MM.1S (cell line): ENCODE measurements around the gene CDHR5.
"Not testable (repeated sequence)": the region's sequence is repeated elsewhere in the genome, so short reads cannot be mapped to it uniquely, and the experiment has no call there.

Experiments
- DNase-seq: peaks from one replicate; pipeline ENCODE4 v3.0.0-alpha.2; 2015
- H2AFZ ChIP-seq: fragments of 300-600 bp; sonication (generic); 2 replicates; pipeline ENCODE4 v1.6.0; 2016; ENCODE audit warnings: antibody characterized with exemption, low read length
- H3F3A ChIP-seq: fragments of 300-600 bp; sonication (generic); 2 replicates; pipeline ENCODE4 v1.6.1; 2016; ENCODE audit warnings: mild to moderate bottlenecking, antibody characterized with exemption, low read length, moderate library complexity, mixed read lengths; ENCODE audit not compliant: insufficient read depth
- H3K27ac ChIP-seq: fragments of 300-600 bp; sonication (generic); 2 replicates; pipeline ENCODE4 v1.5.1; 2016; ENCODE audit warnings: mild to moderate bottlenecking, low read length
- H3K27me3 ChIP-seq: fragments of 300-600 bp; sonication (generic); replicated peaks from 2 replicates; pipeline ENCODE4 v1.6.0; 2016; ENCODE audit warnings: low read length; ENCODE audit not compliant: insufficient read depth
- H3K36me3 ChIP-seq: fragments of 300-600 bp; sonication (generic); replicated peaks from 2 replicates; pipeline ENCODE4 v1.6.1; 2016; ENCODE audit warnings: mild to moderate bottlenecking, low read length, mixed read lengths; ENCODE audit not compliant: insufficient read depth
- H3K4me1 ChIP-seq: fragments of 300-600 bp; sonication (generic); 2 replicates; pipeline ENCODE4 v1.6.1; 2016; ENCODE audit warnings: low read length, mixed read lengths
- H3K4me2 ChIP-seq: fragments of 300-600 bp; sonication (generic); 2 replicates; pipeline ENCODE4 v1.6.0; 2016; ENCODE audit warnings: low read depth, low read length
- H3K4me3 ChIP-seq: fragments of 300-600 bp; sonication (generic); 2 replicates; pipeline ENCODE4 v1.5.1; 2016; ENCODE audit warnings: low read length, mixed read lengths
- H3K79me2 ChIP-seq: fragments of 300-600 bp; sonication (generic); 2 replicates; pipeline ENCODE4 v1.6.1; 2016; ENCODE audit warnings: mixed run types, low read length, mixed read lengths
- H3K9ac ChIP-seq: fragments of 300-600 bp; sonication (generic); 2 replicates; pipeline ENCODE4 v1.6.1; 2016; ENCODE audit warnings: low read length, mixed read lengths
- H3K9me2 ChIP-seq: fragments of 300-600 bp; sonication (generic); replicated peaks from 2 replicates; pipeline ENCODE4 v1.6.1; 2016; ENCODE audit warnings: mild to moderate bottlenecking, low read length, mixed read lengths; ENCODE audit not compliant: insufficient read depth
- H3K9me3 ChIP-seq: fragments of 300-600 bp; sonication (generic); replicated peaks from 2 replicates; pipeline ENCODE4 v1.6.1; 2016; ENCODE audit warnings: mild to moderate bottlenecking, low read length, mixed read lengths; ENCODE audit not compliant: insufficient read depth
- H4K20me1 ChIP-seq: fragments of 300-600 bp; sonication (generic); 2 replicates; pipeline ENCODE4 v1.6.1; 2016; ENCODE audit warnings: mild to moderate bottlenecking, low read length, moderate library complexity, mixed read lengths; ENCODE audit not compliant: insufficient read depth
- CTCF ChIP-seq: fragments of 300-600 bp; sonication (generic); IDR thresholded peaks from 2 replicates; pipeline ENCODE4 v1.5.1; 2016; ENCODE audit warnings: antibody characterized with exemption, low read length, mixed read lengths
- EZH2 ChIP-seq: fragments of 300-600 bp; sonication (generic); optimal IDR thresholded peaks from 2 replicates; pipeline ENCODE3; 2017; ENCODE audit warnings: low read depth, mild to moderate bottlenecking, antibody characterized with exemption, low read length, mixed read lengths
- EZH2phosphoT487 ChIP-seq: fragments of 300-600 bp; sonication (generic); IDR thresholded peaks from 2 replicates; pipeline ENCODE4 v1.6.1; 2018; ENCODE audit warnings: antibody characterized with exemption, low read length

CDHR5 gene

GRCh38 chr11:653837-654236 is 29.1 kb upstream of the CDHR5 start:
- no peak overlapping the region for H3K4me2 ChIP-seq
- no peaks in the 10 kb centered on the region for H3K27me3 ChIP-seq
- H3K27ac ChIP-seq, result no peak overlapping the region
- no peaks in the 10 kb centered on the region for H3K36me3 ChIP-seq
- H4K20me1 ChIP-seq, result no peaks in the 10 kb centered on the region
- H3F3A ChIP-seq, result no peaks in the 10 kb centered on the region
- no peaks in the 10 kb centered on the region for H3K4me1 ChIP-seq
- TF ChIP-seq CTCF (no peak), EZH2phosphoT487 (no peak), EZH2 (no peak)
- H3K4me3 ChIP-seq, result no peak overlapping the region
- H3K9me2 ChIP-seq, result no peaks in the 10 kb centered on the region
- H3K9ac ChIP-seq, result no peak overlapping the region
- H3K79me2 ChIP-seq, result peaks cover 3% of the 10 kb centered on the region; the same call in 1 of the 2 replicates
- no peaks in the 10 kb centered on the region for H3K9me3 ChIP-seq
- DNase-seq, result no peak
- no peak overlapping the region for H2AFZ ChIP-seq

- not testable (repeated sequence) for H3K9me2 ChIP-seq, H3F3A ChIP-seq, DNase-seq, H3K79me2 ChIP-seq, H3K4me2 ChIP-seq, H2AFZ ChIP-seq, H4K20me1 ChIP-seq, H3K27ac ChIP-seq, H3K4me1 ChIP-seq, H3K36me3 ChIP-seq, H3K9me3 ChIP-seq, H3K4me3 ChIP-seq, H3K9ac ChIP-seq, H3K27me3 ChIP-seq
Observed at GRCh38 chr11:653136-653535, 28.4 kb upstream of the CDHR5 start.

- no peaks in the 10 kb centered on the region for H3K9me3 ChIP-seq
- no peaks in the 10 kb centered on the region for H3K9me2 ChIP-seq
- peaks cover 9% of the 10 kb centered on the region for H3K4me1 ChIP-seq
- no peaks in the 10 kb centered on the region for H3K27me3 ChIP-seq
- no peak overlapping the region for H3K4me2 ChIP-seq
- no peak overlapping the region for H3K4me3 ChIP-seq
- peaks cover 10% of the 10 kb centered on the region for H3F3A ChIP-seq
- no peak overlapping the region for H3K9ac ChIP-seq
- H3K36me3 ChIP-seq, result no peaks in the 10 kb centered on the region
- no peaks in the 10 kb centered on the region for H4K20me1 ChIP-seq
- H3K79me2 ChIP-seq, result no peaks in the 10 kb centered on the region
- TF ChIP-seq EZH2, result no peak
- TF ChIP-seq CTCF, result no peak
- no peak for TF ChIP-seq EZH2phosphoT487
- H2AFZ ChIP-seq, result no peak overlapping the region
- DNase-seq, result no peak
- H3K27ac ChIP-seq, result no peak overlapping the region
Observed at GRCh38 chr11:650482-650881, 25.7 kb upstream of the CDHR5 start.

- Histone ChIP-seq H3K4me1 (peaks cover 18% of the 10 kb centered on the region), H3F3A (peaks cover 13% of the 10 kb centered on the region)
- H3K79me2 ChIP-seq, H3K9ac ChIP-seq, H3K9me2 ChIP-seq, H3K9me3 ChIP-seq, H3K4me3 ChIP-seq, H3K27me3 ChIP-seq, H3K36me3 ChIP-seq, DNase-seq, H3K4me2 ChIP-seq, H2AFZ ChIP-seq, H3K27ac ChIP-seq, H4K20me1 ChIP-seq: not testable (repeated sequence)
Observed at GRCh38 chr11:647672-648158, 23.0 kb upstream of the CDHR5 start.
